GM19099 (cell line): ENCODE results near the gene TGFB2.

Experiments used
- POLR2A ChIP-seq: IDR thresholded peaks from 3 replicates; pipeline ENCODE4 v1.6.1; 2011; ENCODE audit warnings: low read depth; ENCODE audit not compliant: insufficient read length; ENCODE audit errors: extremely low read depth

Gene TGFB2

GRCh38 chr1:218344814-218345672 is at the start of gene TGFB2:
TSS of gene TGFB2 (plus strand) at chr1:218345336. CDS start at chr1:218346702, 1,366 bp downstream.
- TF ChIP-seq POLR2A: no peak

DNA sequence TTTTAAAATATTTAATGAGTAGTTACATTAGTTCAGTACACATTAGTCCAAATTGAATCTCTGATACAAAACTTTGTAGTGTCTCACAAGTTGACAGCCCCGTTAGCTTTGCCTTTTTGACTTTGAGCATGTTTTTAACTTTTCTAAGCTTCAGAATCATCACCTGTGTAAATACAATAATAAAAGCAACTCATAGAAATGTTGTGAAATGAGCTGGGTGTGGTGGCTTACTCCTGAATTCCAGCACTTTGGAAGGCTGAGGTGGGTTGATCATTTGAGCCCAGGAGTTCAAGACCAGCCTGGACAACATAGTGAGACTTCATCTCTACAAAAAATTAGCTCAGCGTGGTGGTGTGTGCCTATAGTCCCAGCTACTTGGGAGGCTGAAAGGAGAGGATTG is 49.0 kb upstream of the TGFB2 start:
- TF ChIP-seq POLR2A: no peak

DNA sequence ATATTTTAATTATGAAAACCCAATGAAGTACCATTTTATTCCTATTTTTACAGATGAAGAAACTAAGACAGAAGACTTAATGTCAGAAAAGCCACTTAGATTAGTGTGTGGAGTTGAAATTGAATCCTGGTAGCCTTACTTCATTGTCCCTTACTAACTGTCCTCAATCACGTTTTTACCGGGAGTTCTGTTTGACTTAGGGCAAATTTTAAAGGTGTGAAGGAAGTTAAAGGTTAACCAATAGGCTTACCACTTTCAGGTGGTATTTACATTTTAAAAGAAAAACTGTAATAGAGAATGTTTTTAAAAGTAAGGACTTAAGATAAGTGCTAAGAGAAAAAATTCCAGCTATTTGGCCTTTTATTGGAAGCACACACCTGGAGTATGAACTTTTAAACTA is 47.7 kb upstream of the TGFB2 start:
- no peak for TF ChIP-seq POLR2A

GRCh38 chr1:218297867-218298266 is 47.3 kb upstream of the TGFB2 start:
- no peak for TF ChIP-seq POLR2A

- TF ChIP-seq POLR2A: no peak
Measured at GRCh38 chr1:218298398-218298797, 46.7 kb upstream of the TGFB2 start.

- no peak for TF ChIP-seq POLR2A
Measured at GRCh38 chr1:218299416-218299815, 45.7 kb upstream of the TGFB2 start.

DNA sequence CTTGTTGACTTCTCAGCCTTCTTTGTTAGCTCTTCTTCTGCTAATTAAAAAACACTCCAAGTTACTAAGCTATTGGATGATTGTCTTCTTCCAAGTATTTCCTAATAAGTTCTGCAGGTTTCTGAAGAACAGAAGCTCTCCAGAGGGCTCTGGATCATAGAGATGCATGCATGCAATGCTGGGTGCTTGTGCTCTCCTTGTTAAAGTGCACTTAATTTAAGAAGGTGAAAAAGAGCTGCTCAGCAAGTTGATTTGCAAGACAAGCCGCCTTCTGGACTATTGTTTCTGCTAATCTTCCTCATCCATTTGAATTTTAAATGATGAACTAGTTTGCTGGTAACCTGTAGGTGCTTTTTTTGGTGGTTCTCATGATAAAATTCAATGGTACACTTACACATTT is 43.9 kb upstream of the TGFB2 start:
- no peak for TF ChIP-seq POLR2A

- no peak for TF ChIP-seq POLR2A
Measured at GRCh38 chr1:218302155-218302554, 43.0 kb upstream of the TGFB2 start.

DNA sequence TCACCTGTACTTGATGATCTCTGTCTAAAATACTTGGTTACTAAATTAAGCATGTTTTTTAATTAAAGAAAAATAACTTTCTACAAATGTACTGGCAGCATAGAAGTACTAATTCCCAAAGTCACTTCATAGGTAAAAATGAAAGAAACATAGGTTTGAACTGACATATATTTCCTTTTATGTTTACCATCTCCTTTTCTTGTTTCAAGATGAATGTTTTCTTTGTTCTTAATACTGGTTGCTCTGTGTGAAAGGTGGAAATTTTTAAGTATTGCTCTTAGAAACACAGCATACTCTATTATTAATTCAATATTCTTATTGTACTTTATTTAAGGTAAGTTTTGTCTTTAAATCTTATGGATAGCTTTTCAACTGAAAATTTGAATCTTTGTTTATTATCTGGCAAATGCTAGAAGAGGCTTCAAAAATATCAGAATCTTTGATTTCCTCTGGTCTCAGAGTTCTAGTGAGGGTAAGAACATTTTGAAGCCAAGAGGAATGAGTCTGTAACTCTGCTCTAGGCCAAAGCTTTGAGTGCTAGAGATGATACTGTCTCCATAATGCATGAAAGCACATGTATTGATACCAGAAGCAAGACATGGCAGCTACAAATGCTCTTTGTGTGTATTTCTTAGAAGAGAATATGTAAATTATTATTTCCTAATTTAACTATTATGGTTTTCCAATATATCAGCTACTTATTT is 41.8 kb upstream of the TGFB2 start:
- no peak for TF ChIP-seq POLR2A

DNA sequence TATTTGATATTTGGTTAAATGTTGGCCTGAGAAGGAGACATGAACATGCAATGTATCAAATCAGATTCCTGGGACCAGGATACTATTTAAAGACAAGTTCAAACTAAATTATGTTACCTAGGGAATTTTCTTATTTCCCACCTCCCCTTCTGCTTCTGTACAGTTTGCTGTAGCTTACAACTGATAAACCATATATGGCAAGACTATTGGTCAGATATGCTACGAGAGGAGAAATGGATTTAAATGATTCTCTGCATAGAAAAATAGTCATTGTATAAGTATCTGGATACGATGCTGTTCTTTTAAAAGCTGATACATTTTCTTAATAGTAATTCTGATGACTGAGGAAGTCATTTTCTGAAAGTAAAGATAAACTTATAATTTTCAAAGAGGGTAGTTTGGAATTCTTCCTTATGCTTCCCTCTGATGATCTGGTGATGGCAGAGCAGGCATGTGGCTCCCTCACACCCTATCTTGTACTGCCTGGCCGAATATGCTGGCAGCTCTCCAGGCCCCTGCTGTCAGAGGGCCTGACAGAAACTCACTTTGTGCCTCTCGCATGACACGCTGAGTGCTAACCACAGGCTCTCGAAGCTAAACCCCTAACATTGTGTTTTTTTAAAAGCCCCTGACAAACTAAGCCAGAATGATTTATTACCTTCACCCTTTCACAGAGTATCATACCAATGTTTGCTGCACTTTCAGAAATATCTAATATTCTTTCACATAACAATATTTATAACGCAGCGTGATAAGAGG is 40.7 kb upstream of the TGFB2 start:
- no peak for TF ChIP-seq POLR2A

DNA sequence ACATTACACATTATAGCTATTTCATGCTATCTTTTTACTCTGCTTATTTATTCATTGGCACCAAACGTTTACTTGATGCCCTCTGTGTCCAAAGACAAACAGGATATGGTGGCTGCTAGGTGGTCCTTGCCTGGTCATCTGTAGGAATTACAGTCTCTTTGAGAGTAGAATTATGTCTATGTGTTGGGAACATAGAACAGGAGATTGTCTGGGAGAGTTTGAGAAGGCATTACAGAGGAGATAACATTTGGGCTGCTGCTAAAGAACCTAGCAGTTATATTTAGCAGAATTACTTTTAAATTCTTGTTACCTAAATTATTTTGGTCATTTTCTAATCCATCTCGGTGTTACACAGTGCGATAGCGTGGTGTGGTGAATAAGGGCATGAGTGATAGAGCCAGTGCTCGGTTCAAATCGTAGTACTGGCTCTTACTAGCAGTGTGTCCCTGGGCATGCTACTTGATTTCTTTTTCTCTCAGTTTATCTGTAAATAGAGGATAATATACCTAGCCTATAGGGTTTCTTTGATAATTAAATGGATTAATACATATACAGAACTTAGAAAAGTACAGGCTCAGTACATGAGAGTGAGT is 39.6 kb upstream of the TGFB2 start:
- no peak for TF ChIP-seq POLR2A

- TF ChIP-seq POLR2A: no peak
Measured at GRCh38 chr1:218312509-218312908, 32.6 kb upstream of the TGFB2 start.

GRCh38 chr1:218314316-218314715 is 30.8 kb upstream of the TGFB2 start:
- no peak for TF ChIP-seq POLR2A

GRCh38 chr1:218315638-218316037 is 29.5 kb upstream of the TGFB2 start:
- TF ChIP-seq POLR2A: no peak

DNA sequence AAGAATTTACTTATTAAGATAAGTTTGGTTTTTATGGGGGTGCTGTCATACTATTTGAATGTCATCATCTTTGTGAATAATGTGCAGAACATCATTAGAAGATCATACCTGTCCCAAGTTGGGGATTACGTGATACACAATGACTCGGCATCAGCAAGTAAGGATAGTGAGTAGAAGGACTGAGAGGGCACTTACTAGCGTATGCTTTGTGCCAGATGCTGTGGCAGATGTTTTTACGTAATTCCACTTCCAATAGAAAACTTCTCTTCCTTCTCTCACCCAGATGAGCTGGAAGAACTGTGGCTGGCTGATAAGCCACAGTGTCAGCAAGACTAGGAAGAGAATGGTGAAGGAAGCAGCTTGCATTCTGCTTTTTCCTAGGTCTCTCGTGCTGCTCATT is 28.1 kb upstream of the TGFB2 start:
- no peak for TF ChIP-seq POLR2A
